Duodenal mucosa (tissue), 2 donors: ENCODE data around the gene LYZL2.
"Not testable (repeated sequence)": the region's sequence is repeated elsewhere in the genome, so short reads cannot be mapped to it uniquely, and the experiment has no call there.

Experiments used
- H3K27ac ChIP-seq: one replicate; pipeline ENCODE4 v1.7.0; 2013; ENCODE audit warnings: low read depth, low read length
- H3K27me3 ChIP-seq, 2 donors: one replicate each; pipeline ENCODE4 v1.7.0; 2013; ENCODE audit warnings: low read length in 2 of 2, control low read depth in 1 of 2; ENCODE audit not compliant: insufficient read depth in 2 of 2, control insufficient read depth in 1 of 2
- H3K36me3 ChIP-seq, 2 donors: one replicate each; pipeline ENCODE4 v1.7.0; 2013; ENCODE audit warnings: low read length in 2 of 2, control low read depth in 1 of 2; ENCODE audit not compliant: insufficient read depth in 2 of 2, control insufficient read depth in 1 of 2
- H3K4me1 ChIP-seq, 2 donors: one replicate each; pipeline ENCODE4 v1.7.0; 2013; ENCODE audit warnings: low read length in 2 of 2, control low read depth in 1 of 2; ENCODE audit not compliant: insufficient read depth in 2 of 2, control insufficient read depth in 1 of 2
- H3K4me3 ChIP-seq, 2 donors: one replicate each; pipeline ENCODE4 v1.7.0; 2013; ENCODE audit warnings: low read length in 2 of 2, low read depth in 1 of 2
- H3K9ac ChIP-seq, 2 donors: one replicate each; pipeline ENCODE4 v1.7.0; 2013; ENCODE audit warnings: low read length in 2 of 2, low read depth in 1 of 2
- H3K9me3 ChIP-seq, 2 donors: one replicate each; pipeline ENCODE4 v1.7.0; 2013; ENCODE audit warnings: low read length in 2 of 2, control low read depth in 1 of 2; ENCODE audit not compliant: control insufficient read depth in 1 of 2

LYZL2 gene

DNA sequence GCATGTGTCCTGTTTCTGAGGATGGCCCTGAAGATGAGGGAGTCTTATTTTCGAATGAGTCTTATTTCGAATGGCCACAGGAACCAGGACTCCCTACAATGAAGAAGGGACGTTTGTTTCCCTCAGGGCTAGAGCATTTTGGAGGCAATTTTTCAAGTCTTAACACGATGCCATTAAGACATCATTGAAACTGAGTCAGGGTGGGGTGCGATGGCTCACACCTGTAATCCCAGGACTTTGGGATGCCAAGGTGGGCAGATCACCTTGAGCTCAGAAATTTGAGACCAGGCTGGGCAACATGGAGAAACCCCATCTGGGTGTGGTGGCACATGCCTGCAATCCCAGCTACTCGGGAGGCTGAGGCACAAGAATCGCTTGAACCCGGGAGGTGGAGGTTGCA, 18.5 kb downstream of the LYZL2 start:
- H3K4me1 ChIP-seq, H3K27ac ChIP-seq, H3K4me3 ChIP-seq, H3K27me3 ChIP-seq, H3K36me3 ChIP-seq, H3K9me3 ChIP-seq, H3K9ac ChIP-seq: not testable (repeated sequence)

DNA sequence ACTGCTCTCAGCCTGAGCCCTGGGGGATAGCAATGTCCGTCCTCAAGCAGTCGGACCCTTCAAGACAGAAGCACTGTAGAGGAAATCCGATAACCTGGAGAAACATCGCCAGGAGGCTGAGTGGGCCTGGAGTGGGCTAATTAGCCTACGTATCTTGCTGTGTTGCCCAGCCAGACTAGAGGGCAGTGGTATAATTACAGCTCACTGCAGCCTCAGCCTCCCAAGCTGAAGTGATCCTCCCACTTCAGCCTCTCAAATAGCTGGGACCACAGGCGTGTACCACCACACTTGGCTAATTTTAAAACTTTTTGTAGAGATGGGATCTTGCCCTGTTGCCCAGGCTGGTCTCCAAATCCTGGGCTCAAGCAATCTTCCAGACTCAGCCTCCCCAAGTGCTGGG, 21.7 kb downstream of the LYZL2 start:
- Histone ChIP-seq H3K27ac (no peak overlapping the region), H3K9ac (no peak overlapping the region), H3K36me3 (no peaks in the 10 kb centered on the region), H3K27me3 (no peaks in the 10 kb centered on the region), H3K9me3 (no peaks in the 10 kb centered on the region), H3K4me3 (no peak overlapping the region), H3K4me1 (no peaks in the 10 kb centered on the region)

DNA sequence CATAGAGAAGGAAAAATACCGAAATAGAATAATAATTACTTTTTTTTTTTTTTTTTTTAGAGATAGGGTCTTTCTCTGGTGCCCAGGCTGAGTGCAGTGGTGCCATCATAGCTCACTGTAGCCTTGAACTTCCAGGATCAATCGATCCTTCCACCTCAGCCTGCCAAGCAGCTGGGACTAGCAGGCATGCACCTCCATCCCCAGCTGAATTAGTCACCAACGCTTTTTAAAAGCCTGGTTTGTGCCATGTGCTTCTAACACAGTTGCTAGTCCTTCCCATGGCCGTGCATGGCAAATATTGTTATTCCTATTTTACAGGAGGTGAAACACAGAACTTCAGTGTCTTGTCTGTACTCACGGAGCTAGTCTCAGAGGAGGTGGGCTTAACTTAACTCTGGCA, 23.2 kb downstream of the LYZL2 start:
- no peak overlapping the region for H3K27ac ChIP-seq
- no peaks in the 10 kb centered on the region for H3K9me3 ChIP-seq
- no peaks in the 10 kb centered on the region for H3K36me3 ChIP-seq
- no peak overlapping the region for H3K4me3 ChIP-seq
- no peaks in the 10 kb centered on the region for H3K4me1 ChIP-seq
- no peaks in the 10 kb centered on the region for H3K27me3 ChIP-seq
- H3K9ac ChIP-seq, result no peak overlapping the region

DNA sequence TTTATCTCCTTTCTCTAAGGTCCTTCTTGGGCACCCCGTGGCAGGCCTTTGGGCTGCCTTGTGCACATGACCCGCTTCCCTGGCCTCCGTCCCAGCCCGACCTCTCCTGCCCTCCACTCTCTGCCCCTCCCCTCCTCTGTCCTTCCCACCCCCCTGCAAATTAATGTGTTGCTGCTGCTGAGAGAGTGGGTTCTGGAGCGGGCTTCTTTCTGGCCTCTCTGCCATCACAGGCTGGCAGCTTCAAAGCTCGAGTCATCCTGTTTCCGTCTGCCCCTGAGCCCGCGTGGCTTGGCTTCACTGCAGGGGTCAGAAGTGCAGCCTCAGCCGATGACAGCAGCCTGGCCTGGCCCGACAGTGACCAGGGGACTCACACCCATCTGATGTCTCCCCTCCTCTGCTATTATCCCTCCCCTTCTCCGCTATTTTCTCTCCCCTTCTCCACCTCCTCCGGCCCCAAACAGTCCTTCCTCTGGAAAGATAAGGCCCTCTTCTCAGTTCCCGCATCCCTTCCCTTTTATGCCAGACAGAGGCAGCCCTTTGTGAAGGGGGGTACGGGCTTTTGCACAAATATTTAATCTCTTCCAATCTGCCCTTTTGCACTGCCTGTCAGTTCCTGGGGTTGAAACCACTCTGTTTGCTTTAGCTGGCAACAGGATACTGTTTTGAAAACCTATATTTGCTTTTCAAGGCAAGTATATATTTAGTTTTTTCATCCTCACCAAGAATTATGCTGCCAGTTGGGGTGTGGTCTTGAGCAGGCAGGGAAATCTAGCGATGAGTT, 24.0 kb downstream of the LYZL2 start:
- not testable (repeated sequence) for H3K4me3 ChIP-seq, H3K27ac ChIP-seq, H3K36me3 ChIP-seq, H3K27me3 ChIP-seq, H3K9me3 ChIP-seq, H3K9ac ChIP-seq, H3K4me1 ChIP-seq

DNA sequence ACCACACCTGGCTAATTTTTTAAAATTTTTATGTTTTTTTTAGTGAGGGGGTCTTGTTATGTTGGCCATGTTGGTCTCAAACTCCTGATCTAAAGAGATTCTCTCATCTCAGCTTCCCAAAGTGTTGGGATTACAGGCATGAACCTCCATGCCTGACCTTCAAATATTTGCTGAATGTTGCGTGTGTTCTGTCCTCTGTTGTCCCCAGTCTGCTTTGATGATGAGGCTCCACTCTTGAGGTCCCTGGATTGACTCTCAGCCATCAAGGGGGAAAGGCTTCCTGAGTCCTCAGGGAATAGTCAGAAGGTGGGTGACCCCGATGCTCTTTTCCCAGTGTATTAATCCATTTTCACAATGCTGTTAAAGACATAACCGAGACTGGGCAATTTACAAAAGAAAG, 26.0 kb downstream of the LYZL2 start:
- Histone ChIP-seq H3K9me3 (no peaks in the 10 kb centered on the region), H3K4me1 (no peaks in the 10 kb centered on the region), H3K4me3 (no peak overlapping the region), H3K9ac (no peak overlapping the region), H3K36me3 (no peaks in the 10 kb centered on the region), H3K27ac (no peak overlapping the region), H3K27me3 (no peaks in the 10 kb centered on the region)

DNA sequence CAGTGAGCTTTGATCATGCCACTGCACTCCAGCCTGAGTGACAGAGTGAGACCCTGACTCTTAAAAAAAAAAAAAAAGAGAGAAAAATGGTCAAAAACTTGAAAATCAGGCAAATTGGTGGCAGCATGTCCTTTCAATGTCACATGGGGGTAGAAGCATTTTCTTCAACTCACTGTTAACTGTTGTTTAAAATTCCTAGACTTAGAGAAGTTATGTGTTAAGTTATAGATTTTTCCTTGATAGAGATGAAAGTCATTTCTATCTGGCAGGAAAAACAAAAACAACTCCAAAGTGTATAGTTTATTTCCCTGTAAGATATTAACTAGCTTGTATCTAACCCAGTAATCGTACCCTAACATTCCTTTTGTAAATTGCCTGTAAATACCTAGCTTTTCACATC, 26.8 kb downstream of the LYZL2 start:
- Histone ChIP-seq H3K4me3 (no peak overlapping the region), H3K4me1 (no peaks in the 10 kb centered on the region), H3K27ac (no peak overlapping the region), H3K9me3 (no peaks in the 10 kb centered on the region), H3K27me3 (no peaks in the 10 kb centered on the region), H3K36me3 (no peaks in the 10 kb centered on the region), H3K9ac (no peak overlapping the region)

DNA sequence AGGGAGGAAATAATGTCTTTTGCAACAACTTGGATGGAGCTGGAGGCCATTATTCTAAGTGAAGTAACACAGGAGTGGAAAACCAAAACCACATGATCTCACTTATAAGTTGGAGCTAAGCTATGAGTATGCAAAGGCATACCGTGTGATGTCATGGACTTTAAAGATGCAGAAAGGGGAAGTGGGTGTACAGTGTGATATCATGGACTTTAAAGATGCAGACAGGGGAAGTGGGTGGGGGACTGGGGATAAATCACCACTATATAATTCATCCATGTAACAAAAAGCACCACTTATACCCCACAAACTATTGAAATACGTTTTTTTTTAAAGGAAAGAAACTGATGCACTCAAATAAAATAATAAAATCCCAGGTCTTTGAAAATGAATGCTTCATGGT, 29.5 kb downstream of the LYZL2 start:
- H3K4me3 ChIP-seq, result no peak overlapping the region
- H3K4me1 ChIP-seq, result no peaks in the 10 kb centered on the region
- H3K27me3 ChIP-seq, result no peaks in the 10 kb centered on the region
- H3K36me3 ChIP-seq, result no peaks in the 10 kb centered on the region
- no peak overlapping the region for H3K9ac ChIP-seq
- H3K27ac ChIP-seq, result no peak overlapping the region
- H3K9me3 ChIP-seq, result no peaks in the 10 kb centered on the region

DNA sequence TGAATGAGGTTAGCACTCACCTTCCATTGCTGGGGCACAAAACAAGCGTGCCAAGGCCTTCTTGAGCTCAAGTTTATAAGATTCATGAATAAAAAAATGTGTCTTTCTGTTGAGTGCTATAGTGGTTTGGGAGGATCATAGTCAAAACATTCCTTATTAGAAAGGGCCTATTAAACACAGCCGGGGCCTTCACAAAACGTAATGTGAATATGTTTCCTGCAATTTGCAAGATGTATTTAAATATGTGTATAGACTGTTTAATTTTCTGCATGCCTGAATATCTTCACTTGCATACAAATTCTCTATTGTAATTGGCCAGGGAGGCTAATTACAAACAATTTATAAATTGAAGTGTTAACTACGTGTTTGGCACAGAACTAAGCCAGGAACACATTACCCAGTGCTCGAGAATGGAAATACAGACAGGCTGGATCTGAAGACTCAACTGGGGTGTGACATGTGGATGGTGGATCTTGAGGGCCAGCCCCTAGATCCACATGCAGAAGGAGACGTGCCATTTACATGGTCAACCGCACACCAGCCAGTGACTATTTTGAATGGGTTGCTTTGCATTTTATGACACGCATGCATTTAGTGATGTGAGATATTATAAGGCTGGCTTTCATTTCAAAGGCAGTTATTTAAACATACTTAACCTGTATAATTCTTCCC, 31.3 kb downstream of the LYZL2 start:
- Histone ChIP-seq H3K4me3 (no peak overlapping the region), H3K9me3 (no peaks in the 10 kb centered on the region), H3K36me3 (no peaks in the 10 kb centered on the region), H3K9ac (no peak overlapping the region), H3K27ac (no peak overlapping the region), H3K4me1 (no peaks in the 10 kb centered on the region), H3K27me3 (no peaks in the 10 kb centered on the region)

DNA sequence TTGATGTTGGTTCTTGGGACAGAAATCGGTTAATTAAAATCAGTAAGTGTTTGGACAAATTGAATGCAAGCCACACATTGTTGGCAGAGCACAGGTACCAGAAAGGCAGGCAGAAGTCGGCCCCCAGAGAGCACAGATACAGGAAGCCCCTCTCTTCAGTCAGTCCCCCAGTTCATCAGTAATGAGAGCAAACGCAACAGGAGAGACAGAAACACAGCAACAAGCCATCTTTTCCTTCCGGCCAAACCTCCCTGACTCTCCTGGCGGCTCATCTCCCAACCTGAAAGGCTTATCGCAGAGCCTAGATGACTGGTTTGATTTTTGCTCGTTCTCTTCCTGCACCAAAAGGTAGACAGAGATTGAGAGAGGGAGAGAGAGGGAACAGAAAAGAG, 32.1 kb downstream of the LYZL2 start:
- H3K4me1 ChIP-seq, H3K36me3 ChIP-seq, H3K4me3 ChIP-seq, H3K9ac ChIP-seq, H3K9me3 ChIP-seq, H3K27ac ChIP-seq, H3K27me3 ChIP-seq: not testable (repeated sequence)

DNA sequence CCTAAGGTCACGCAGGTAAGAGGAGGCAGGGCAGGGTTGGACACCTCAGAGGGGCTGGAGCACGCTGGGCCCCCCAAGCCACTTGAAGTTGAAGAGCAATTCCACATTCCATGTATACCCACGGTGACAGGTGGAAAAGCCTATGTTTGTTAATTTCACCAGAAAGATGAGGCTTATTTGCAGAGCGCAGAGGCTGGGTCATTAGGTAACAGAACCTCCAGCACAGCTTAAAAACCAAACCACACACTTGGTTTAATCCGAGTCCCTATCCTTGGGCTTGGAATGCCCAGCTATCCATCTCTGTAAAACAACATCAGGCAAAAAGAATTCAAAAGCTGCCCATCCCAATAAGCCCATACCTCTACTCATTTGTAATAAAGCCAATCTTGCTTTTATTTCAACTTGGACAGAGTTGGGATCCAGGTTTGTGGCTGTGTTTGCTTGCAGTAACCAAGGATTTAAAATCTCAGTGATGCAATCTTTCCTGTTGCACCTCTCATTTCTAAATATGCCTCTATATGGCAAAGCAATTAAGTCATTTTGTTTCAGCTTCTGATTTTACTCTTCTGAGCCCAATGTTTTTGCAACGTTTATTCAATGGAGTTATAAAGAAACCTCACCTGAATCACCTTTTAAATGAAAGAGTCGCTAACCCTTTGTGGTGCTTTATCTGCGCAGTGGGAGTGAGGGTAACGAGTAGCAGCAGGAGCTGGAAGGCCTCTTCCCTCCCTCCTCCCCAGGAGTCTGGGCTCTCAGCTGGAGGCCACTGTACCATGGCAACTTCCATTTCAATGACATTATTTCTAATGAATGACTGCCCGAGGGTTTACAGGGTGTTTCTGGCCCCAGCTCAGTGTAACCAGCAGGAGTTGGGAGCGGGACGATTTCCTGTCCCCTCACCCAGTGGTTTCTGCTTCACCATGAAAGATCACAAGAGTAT, 32.8 kb downstream of the LYZL2 start:
- not testable (repeated sequence) for H3K36me3 ChIP-seq, H3K4me1 ChIP-seq, H3K4me3 ChIP-seq, H3K9ac ChIP-seq, H3K27me3 ChIP-seq, H3K9me3 ChIP-seq, H3K27ac ChIP-seq
